IMR-90 (cell line): ENCODE results near the gene ZBTB3. TPM values are rescaled to one million over a fixed set of nuclear protein-coding genes. Genes with fewer than 3 reads are reported as not detected.

Source experiments
- ATAC-seq: fragments of 200-7000 bp; cut with Tn5 transposase; 2 replicates; pipeline ENCODE4 v1.9.1; 2020; ENCODE audit warnings: low read depth, mild to moderate bottlenecking, moderate library complexity
- BruUV-seq: library from RNA; stranded (reverse); fragments of 400-500 nt; replicated peaks from 2 replicates; lab custom pipeline; 2021; lab: Mats Ljungman, UMichigan
- CTCF ChIA-PET: fragments of 300-600 bp; formaldehyde crosslinking; extraction: SDS; loops from one replicate; lab custom pipeline; 2021; ENCODE audit warnings: antibody characterized with exemption; lab: Yijun Ruan, JAX
- POLR2A ChIA-PET: fragments of 300-600 bp; sonication (Branson Sonifier 250); formaldehyde crosslinking; loops from one replicate; lab custom pipeline; 2022; ENCODE audit warnings: antibody characterized with exemption; ENCODE audit not compliant: unreplicated experiment; lab: Charles Lee
- DNase-seq: peaks from one replicate; pipeline ENCODE4 v3.0.0; 2013
- H2AFZ ChIP-seq: replicated peaks from 2 replicates; pipeline ENCODE3; 2013; ENCODE audit warnings: low read length, mild to moderate bottlenecking; ENCODE audit not compliant: poor library complexity
- H2AK5ac ChIP-seq: 2 replicates; pipeline ENCODE4 v1.6.1; 2013; ENCODE audit warnings: low read depth, low read length, inconsistent platforms
- H2AK9ac ChIP-seq: replicated peaks from 2 replicates; pipeline ENCODE3; 2013; ENCODE audit warnings: mild to moderate bottlenecking, low read depth, low read length, moderate library complexity; ENCODE audit not compliant: poor library complexity
- H2BK120ac ChIP-seq: 2 replicates; pipeline ENCODE4 v1.6.1; 2013; ENCODE audit warnings: low read depth, low read length, inconsistent platforms
- H2BK15ac ChIP-seq: 3 replicates; pipeline ENCODE4 v1.6.1; 2013; ENCODE audit warnings: low read depth, low read length, inconsistent platforms
- H2BK20ac ChIP-seq: 2 replicates; pipeline ENCODE4 v1.6.1; 2013; ENCODE audit warnings: low read depth, mild to moderate bottlenecking, inconsistent platforms, low read length, moderate library complexity
- H2BK5ac ChIP-seq: 2 replicates; pipeline ENCODE4 v1.6.1; 2013; ENCODE audit warnings: mild to moderate bottlenecking, low read depth, low read length, inconsistent platforms; ENCODE audit not compliant: poor library complexity, severe bottlenecking
- H3K14ac ChIP-seq: replicated peaks from 2 replicates; pipeline ENCODE4 v1.6.1; 2013; ENCODE audit warnings: low read depth, low read length, inconsistent platforms
- H3K18ac ChIP-seq: 2 replicates; pipeline ENCODE4 v1.6.1; 2013; ENCODE audit warnings: low read depth, low read length, control low read depth
- H3K23ac ChIP-seq: 2 replicates; pipeline ENCODE4 v1.6.1; 2013; ENCODE audit warnings: low read depth, low read length, inconsistent platforms
- H3K27ac ChIP-seq: 2 replicates; pipeline ENCODE4 v1.5.1; 2013; ENCODE audit warnings: mild to moderate bottlenecking, control low read depth, low read length; ENCODE audit not compliant: insufficient read depth
- H3K27me3 ChIP-seq: 2 replicates; pipeline ENCODE4 v1.6.1; 2013; ENCODE audit warnings: low read length; ENCODE audit not compliant: control insufficient read depth, insufficient read depth
- H3K36me3 ChIP-seq: 2 replicates; pipeline ENCODE4 v1.6.1; 2013; ENCODE audit warnings: low read length, mixed read lengths; ENCODE audit not compliant: control insufficient read depth, insufficient read depth
- H3K4ac ChIP-seq: 2 replicates; pipeline ENCODE4 v1.6.1; 2013; ENCODE audit warnings: low read depth, low read length, inconsistent platforms
- H3K4me1 ChIP-seq: 2 replicates; pipeline ENCODE4 v1.6.1; 2013; ENCODE audit warnings: low read length, mixed read lengths; ENCODE audit not compliant: control insufficient read depth, insufficient read depth
- H3K4me2 ChIP-seq: 2 replicates; pipeline ENCODE4 v1.6.1; 2013; ENCODE audit warnings: low read depth, mild to moderate bottlenecking, control low read depth, low read length, moderate library complexity
- H3K4me3 ChIP-seq: 2 replicates; pipeline ENCODE4 v1.5.1; 2013; ENCODE audit warnings: low read depth, mild to moderate bottlenecking, control low read depth, low read length, moderate library complexity; ENCODE audit not compliant: insufficient read depth
- H3K56ac ChIP-seq: 2 replicates; pipeline ENCODE4 v1.6.1; 2013; ENCODE audit warnings: low read length, inconsistent platforms; ENCODE audit not compliant: insufficient read depth; ENCODE audit errors: extremely low read depth
- H3K79me1 ChIP-seq, 2 experiments: 2 replicates each; pipeline ENCODE4 v1.6.1; 2013; ENCODE audit warnings: low read length in 2 of 2, inconsistent platforms in 1 of 2, low read depth in 1 of 2
- H3K9ac ChIP-seq: 2 replicates; pipeline ENCODE4 v1.6.1; 2013; ENCODE audit warnings: low read depth, low read length, control low read depth
- H3K9me1 ChIP-seq: 2 replicates; pipeline ENCODE4 v1.6.1; 2013; ENCODE audit warnings: low read length, inconsistent platforms; ENCODE audit not compliant: insufficient read depth
- H3K9me3 ChIP-seq: 2 replicates; pipeline ENCODE4 v1.6.1; 2013; ENCODE audit warnings: low read length; ENCODE audit not compliant: control insufficient read depth, insufficient read depth
- H4K20me1 ChIP-seq: 2 replicates; pipeline ENCODE4 v1.6.1; 2013; ENCODE audit warnings: low read length, inconsistent platforms; ENCODE audit not compliant: insufficient read depth
- H4K5ac ChIP-seq: 2 replicates; pipeline ENCODE4 v1.6.1; 2013; ENCODE audit warnings: mild to moderate bottlenecking, low read depth, low read length, control low read depth
- H4K8ac ChIP-seq, 2 experiments: 2 replicates each; pipeline ENCODE4 v1.6.1; 2013; ENCODE audit warnings: low read depth in 2 of 2, low read length in 2 of 2, control low read depth in 1 of 2, inconsistent platforms in 1 of 2
- H4K91ac ChIP-seq: 2 replicates; pipeline ENCODE4 v1.6.1; 2013; ENCODE audit warnings: low read depth, low read length, inconsistent platforms; ENCODE audit not compliant: insufficient read depth
- BHLHE40 ChIP-seq: fragments of 150-350 bp; IDR thresholded peaks from 2 replicates; pipeline ENCODE4 v1.6.1; 2016; ENCODE audit warnings: mild to moderate bottlenecking, low read depth, low read length
- CEBPB ChIP-seq: IDR thresholded peaks from 2 replicates; pipeline ENCODE4 v1.6.1; 2012; ENCODE audit warnings: low read depth, low read length, improper control_type of control experiment
- CHD1 ChIP-seq: IDR thresholded peaks from 2 replicates; pipeline ENCODE4 v1.6.1; 2012; ENCODE audit warnings: low read depth, low read length, improper control_type of control experiment
- ELK1 ChIP-seq: fragments of 150-350 bp; IDR thresholded peaks from 2 replicates; pipeline ENCODE4 v1.6.1; 2016; ENCODE audit warnings: low read depth, mild to moderate bottlenecking, low read length, moderate library complexity, borderline replicate concordance
- FOS ChIP-seq: fragments of 150-350 bp; IDR thresholded peaks from 2 replicates; pipeline ENCODE4 v1.6.1; 2016; ENCODE audit warnings: low read depth, low read length
- MAZ ChIP-seq: IDR thresholded peaks from 2 replicates; pipeline ENCODE4 v1.6.1; 2012; ENCODE audit warnings: low read depth, mild to moderate bottlenecking, low read length, improper control_type of control experiment, moderate library complexity, borderline replicate concordance
- MXI1 ChIP-seq: IDR thresholded peaks from 2 replicates; pipeline ENCODE4 v1.6.1; 2012; ENCODE audit warnings: low read depth, mild to moderate bottlenecking, low read length, moderate library complexity, borderline replicate concordance
- NFE2L2 ChIP-seq: fragments of 150-350 bp; IDR thresholded peaks from 2 replicates; pipeline ENCODE4 v1.6.1; 2016; ENCODE audit warnings: low read depth, mild to moderate bottlenecking, low read length
- POLR2A ChIP-seq: IDR thresholded peaks from 2 replicates; pipeline ENCODE4 v1.6.1; 2012; ENCODE audit warnings: mild to moderate bottlenecking, low read depth, low read length
- RAD21 ChIP-seq: IDR thresholded peaks from 2 replicates; pipeline ENCODE4 v1.6.1; 2012; ENCODE audit warnings: low read length, improper control_type of control experiment
- RCOR1 ChIP-seq: IDR thresholded peaks from 2 replicates; pipeline ENCODE4 v1.6.1; 2012; ENCODE audit warnings: mild to moderate bottlenecking, low read length, improper control_type of control experiment; ENCODE audit not compliant: insufficient replicate concordance
- RFX5 ChIP-seq: IDR thresholded peaks from 2 replicates; pipeline ENCODE4 v1.8.0; 2012; ENCODE audit warnings: low read depth, mild to moderate bottlenecking, low read length, moderate library complexity
- SMC3 ChIP-seq: fragments of 150-350 bp; IDR thresholded peaks from 2 replicates; pipeline ENCODE4 v1.6.1; 2016; ENCODE audit warnings: low read depth, mild to moderate bottlenecking, antibody characterized with exemption, low read length, moderate library complexity
- USF2 ChIP-seq: fragments of 150-350 bp; IDR thresholded peaks from 2 replicates; pipeline ENCODE4 v1.6.1; 2017; ENCODE audit warnings: mild to moderate bottlenecking, antibody characterized with exemption, low read length, low read depth
- WGBS, 2 experiments: methylation state at CpG; one replicate each; pipeline versions ENCODE4 v1.1.5 to v1.1.7; 2013; ENCODE audit warnings: missing lambda C conversion rate in 2 of 2; ENCODE audit not compliant: insufficient read length in 1 of 2; ENCODE audit errors: extremely low coverage in 2 of 2; 5-methylcytosine and 5-hydroxymethylcytosine counted together
- dilution Hi-C: fragments of 300-500 bp; cut with HindIII; formaldehyde crosslinking; loops from one replicate; pipeline ENCODE4 v1.14.3; 2018; ENCODE audit warnings: low sequenced_read_pairs; ENCODE audit not compliant: unreplicated experiment
- in situ Hi-C: fragments of 300-500 bp; cut with MboI; formaldehyde crosslinking; loops from 3 replicates; pipeline ENCODE4 v1.14.3; 2019; ENCODE audit warnings: low sequenced_read_pairs, inconsistent platforms, mixed read lengths
- intact Hi-C: fragments of 100-400 bp; cut with micrococcal nuclease; formaldehyde crosslinking; loops from 2 replicates; pipeline ENCODE4 v1.10.0; 2022
- polyA plus RNA-seq, 3 experiments: library from polyadenylated mRNA; depleted of rRNA; stranded (reverse); fragments of >200 nt; gene quantifications; 2 replicates each; pipeline ENCODE4 v1.2.3, GENCODE V29; 2012; ENCODE audit warnings: low replicate concordance in 1 of 3
- total RNA-seq: library from RNA; depleted of rRNA; stranded (reverse); fragments of >200 nt; gene quantifications from 2 replicates; pipeline ENCODE4 v1.2.3, GENCODE V29; 2012

ZBTB3 gene
- total and polyA plus RNA-seq, 2 of the 4 experiments (the other 2 are of a cell fraction): 3.4 to 8.1 TPM

GRCh38 chr11:62727165-62727871, 26.6 kb downstream of the ZBTB3 start, which contains the start of gene HNRNPUL2:
TSS of gene HNRNPUL2 (minus strand) at chr11:62727457. CDS start at chr11:62727156, 301 bp downstream.
- intact Hi-C loops: loop anchor here (5.0 kb wide), 2 partner anchors 35 to 135 kb away; partner anchors contain the start of gene POLR2G
- H2AFZ ChIP-seq: peak within 1 kb of the TSS; percentile 98
- ATAC-seq (peak; percentile 85), DNase-seq (peak; percentile 99)
- peak within 1 kb of the TSS; percentile 99 for H3K14ac ChIP-seq
- peaks cover 4% of the 10 kb centered on the region for H3K4me1 ChIP-seq
- peak within 1 kb of the TSS; percentile 99 for H3K56ac ChIP-seq
- H4K8ac ChIP-seq: peak within 1 kb of the TSS; percentile 98 to 100
- no peaks in the 10 kb centered on the region for H3K9me3 ChIP-seq
- peak within 1 kb of the TSS; percentile 96 for H3K27ac ChIP-seq
- peak within 1 kb of the TSS; percentile 94 for H2AK5ac ChIP-seq
- no peaks in the 10 kb centered on the region for H3K27me3 ChIP-seq
- WGBS, 2 experiments: 0% methylated on average over 4 of the region's 72 CpGs; no CpG with 5 or more reads in 1 of the 2 experiments
- peak within 1 kb of the TSS; percentile 99 for H2AK9ac ChIP-seq
- H2BK15ac ChIP-seq: peak within 1 kb of the TSS; percentile 93; the same call in 1 of the 3 replicates
- H2BK5ac ChIP-seq: peak within 1 kb of the TSS; percentile 97
- peak within 1 kb of the TSS; percentile 96 for H4K5ac ChIP-seq
- peaks cover 42% of the 10 kb centered on the region for H4K20me1 ChIP-seq
- in situ Hi-C loops: no loop called here
- peak within 1 kb of the TSS; percentile 85 for H3K4me3 ChIP-seq
- H3K4me2 ChIP-seq: peak within 1 kb of the TSS; percentile 99
- ChIA-PET CTCF (interaction anchor here (0.6 kb wide), 1 partner anchor 133 kb away, joined by 4 read pairs; no protein-coding TSS in a partner anchor), POLR2A (interaction anchor here (0.8 to 1.8 kb wide), 7 partner anchors 9 to 129 kb away, joined by 3 to 7 read pairs (median 5); partner anchors contain the start of genes LBHD1, STX5, UQCC3 and ZBTB3)
- no TSS peak for BruUV-seq
- peak within 1 kb of the TSS; percentile 68; the same call in 1 of the 2 replicates for H2BK20ac ChIP-seq
- peaks cover 14% of the 10 kb centered on the region for H3K36me3 ChIP-seq
- peak within 1 kb of the TSS; percentile 99 for H4K91ac ChIP-seq
- peak within 1 kb of the TSS; percentile 87 for H3K9ac ChIP-seq
- H3K9me1 ChIP-seq: no peaks in the 10 kb centered on the region
- peaks cover 13 to 33% of the 10 kb centered on the region in 2 experiments; a peak in 3 of 4 replicates for H3K79me1 ChIP-seq
- H3K4ac ChIP-seq: peak within 1 kb of the TSS; percentile 98
- dilution Hi-C loops: no loop called here
- peak within 1 kb of the TSS; percentile 88 for H3K18ac ChIP-seq
- H3K23ac ChIP-seq: peak within 1 kb of the TSS; percentile 98
- H2BK120ac ChIP-seq: peak within 1 kb of the TSS; percentile 95
- TF ChIP-seq FOS (no peak), BHLHE40 (peak; percentile 84), SMC3 (no peak), RAD21 (no peak), USF2 (peak; percentile 23; the same call in 1 of the 2 replicates), POLR2A (peak; percentile 87), MXI1 (peak; percentile 46; the same call in 1 of the 2 replicates), NFE2L2 (no peak), MAZ (peak; percentile 74; the same call in 1 of the 2 replicates), CEBPB (0 out of 2 replicates have a peak, but pooled peaks have one; percentile 13), ELK1 (no peak), RFX5 (no peak), CHD1 (no peak; the same call in 1 of the 2 replicates), RCOR1 (no peak)
